Endothelial cell (in vitro differentiated cells): Measurements from ENCODE around the gene WDR44. TPM values are rescaled to one million over a fixed set of nuclear protein-coding genes. Genes with fewer than 3 reads are reported as not detected.

Experiments used
- DNase-seq: peaks from one replicate; pipeline ENCODE4 v3.0.0; 2021; ENCODE audit warnings: low spot score
- H3K27ac Mint-ChIP-seq: one replicate; pipeline ENCODE4 v1.8.0; 2021; ENCODE audit warnings: mixed read lengths, inconsistent platforms; ENCODE audit not compliant: unreplicated experiment
- H3K27me3 Mint-ChIP-seq: one replicate; pipeline ENCODE4 v1.8.0; 2021; ENCODE audit warnings: mild to moderate bottlenecking, moderate library complexity, mixed read lengths, inconsistent platforms; ENCODE audit not compliant: unreplicated experiment
- H3K36me3 Mint-ChIP-seq: one replicate; pipeline ENCODE4 v1.8.0; 2021; ENCODE audit warnings: mild to moderate bottlenecking, low read depth, mixed read lengths, inconsistent platforms; ENCODE audit not compliant: unreplicated experiment
- H3K4me1 Mint-ChIP-seq: one replicate; pipeline ENCODE4 v1.8.0; 2021; ENCODE audit warnings: mild to moderate bottlenecking, mixed read lengths, inconsistent platforms; ENCODE audit not compliant: unreplicated experiment
- H3K4me3 Mint-ChIP-seq: one replicate; pipeline ENCODE4 v1.8.0; 2021; ENCODE audit warnings: mild to moderate bottlenecking, mixed read lengths, inconsistent platforms; ENCODE audit not compliant: unreplicated experiment
- H3K9me3 Mint-ChIP-seq: one replicate; pipeline ENCODE4 v1.8.0; 2021; ENCODE audit warnings: mixed read lengths, inconsistent platforms; ENCODE audit not compliant: unreplicated experiment
- CTCF ChIP-seq: fragments of 200-600 bp; sonication (generic); IDR thresholded peaks from one replicate; pipeline ENCODE4 v1.5.0; 2021; ENCODE audit warnings: antibody characterized with exemption; ENCODE audit not compliant: unreplicated experiment
- total RNA-seq: library from RNA; stranded (reverse); fragmentation: NEBNext Ultra II Directional; extraction: Animal tissue kit (Norgen Biotek cat#: 25700); gene quantifications from one replicate; pipeline ENCODE4 v1.2.1, GENCODE V29; 2021; ENCODE audit not compliant: unreplicated experiment

Gene WDR44
- total RNA-seq, 1 donor from 2014 or later = 14.7 TPM

DNA sequence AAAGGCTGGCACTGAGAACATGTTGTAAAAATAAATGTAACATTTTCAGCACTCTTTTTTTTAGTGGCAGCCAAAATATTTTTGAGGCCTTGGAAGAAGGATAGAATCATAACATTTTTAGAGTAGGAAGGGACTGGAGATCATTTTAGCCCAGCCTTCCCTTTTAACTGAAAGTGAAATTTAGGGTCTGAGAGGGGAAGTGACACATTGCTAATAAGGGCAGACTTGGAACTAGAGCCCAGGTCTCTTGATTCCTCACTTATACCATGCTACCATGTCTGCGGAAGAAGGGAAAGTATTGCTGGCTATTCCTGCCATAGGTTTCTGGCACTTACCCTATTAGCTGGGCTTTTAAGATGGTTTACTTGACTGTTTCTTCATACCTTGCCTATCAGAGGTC, 4.8 kb downstream of the WDR44 start:
- no peak overlapping the region for H3K27ac Mint-ChIP-seq
- TF ChIP-seq CTCF = no peak

GRCh38 chrX:118352566-118352965, 6.7 kb downstream of the WDR44 start:
- no peak for TF ChIP-seq CTCF
- no peak overlapping the region for H3K27ac Mint-ChIP-seq

More for the DNA sequence above, 4.8 kb downstream of the WDR44 start:
- Mint-ChIP-seq H3K27me3 (peaks cover 3% of the 10 kb centered on the region), H3K4me1 (peaks cover 21% of the 10 kb centered on the region), H3K36me3 (no peaks in the 10 kb centered on the region), H3K9me3 (no peaks in the 10 kb centered on the region), H3K4me3 (no peak overlapping the region)
- DNase-seq = no peak

GRCh38 chrX:118353081-118353850, 7.4 kb downstream of the WDR44 start:
- Mint-ChIP-seq H3K4me3 (no peak overlapping the region), H3K9me3 (no peaks in the 10 kb centered on the region), H3K36me3 (no peaks in the 10 kb centered on the region), H3K4me1 (peaks cover 19% of the 10 kb centered on the region), H3K27ac (peak overlapping the region; percentile 94), H3K27me3 (peaks cover 3% of the 10 kb centered on the region)
- no peak for DNase-seq
- no peak for TF ChIP-seq CTCF

More at GRCh38 chrX:118352566-118352965, 6.7 kb downstream of the WDR44 start:
- no peaks in the 10 kb centered on the region for H3K9me3 Mint-ChIP-seq
- peaks cover 3% of the 10 kb centered on the region for H3K27me3 Mint-ChIP-seq
- no peak for DNase-seq
- no peaks in the 10 kb centered on the region for H3K36me3 Mint-ChIP-seq
- no peak overlapping the region for H3K4me3 Mint-ChIP-seq
- H3K4me1 Mint-ChIP-seq = peaks cover 21% of the 10 kb centered on the region

- Mint-ChIP-seq H3K27ac (no peak overlapping the region), H3K4me3 (no peak overlapping the region), H3K36me3 (no peaks in the 10 kb centered on the region), H3K9me3 (no peaks in the 10 kb centered on the region), H3K4me1 (peaks cover 9% of the 10 kb centered on the region), H3K27me3 (peaks cover 3% of the 10 kb centered on the region)
- no peak for TF ChIP-seq CTCF
- DNase-seq = no peak
Observed at GRCh38 chrX:118355225-118355920, 9.5 kb downstream of the WDR44 start.
